ENCODE data around the gene NSL1.

The NSL1 gene

GRCh38 chr1:212684076-212684475, 107.5 kb downstream of the NSL1 start:
- Histone ChIP-seq H3K4me3 (ENCODE audit: low read depth, low read length) (no peak overlapping the region), H3K4me1 (ENCODE audit: control insufficient read depth, insufficient read depth, low read length) (peaks cover 14% of the 10 kb centered on the region; the same call in 1 of the 2 replicates), H3K27ac (ENCODE audit: low read depth, low read length) (no peak overlapping the region), H3K36me3 (ENCODE audit: control insufficient read depth, insufficient read depth, low read length) (no peaks in the 10 kb centered on the region), H3K9me3 (ENCODE audit: control insufficient read depth, insufficient read depth, low read depth, low read length) (no peaks in the 10 kb centered on the region), H3K9ac (ENCODE audit: low read length) (no peak overlapping the region), H3K27me3 (ENCODE audit: control insufficient read depth, insufficient read depth, low read length) (no peaks in the 10 kb centered on the region)

GRCh38 chr1:212683357-212683722, 108.2 kb downstream of the NSL1 start:
- Histone ChIP-seq H3K27me3 (ENCODE audit: control insufficient read depth, insufficient read depth, low read length) (no peaks in the 10 kb centered on the region; the same call in 1 of the 2 replicates), H3K9ac (ENCODE audit: low read length) (no peak overlapping the region), H3K4me3 (ENCODE audit: low read depth, low read length) (no peak overlapping the region)

DNA sequence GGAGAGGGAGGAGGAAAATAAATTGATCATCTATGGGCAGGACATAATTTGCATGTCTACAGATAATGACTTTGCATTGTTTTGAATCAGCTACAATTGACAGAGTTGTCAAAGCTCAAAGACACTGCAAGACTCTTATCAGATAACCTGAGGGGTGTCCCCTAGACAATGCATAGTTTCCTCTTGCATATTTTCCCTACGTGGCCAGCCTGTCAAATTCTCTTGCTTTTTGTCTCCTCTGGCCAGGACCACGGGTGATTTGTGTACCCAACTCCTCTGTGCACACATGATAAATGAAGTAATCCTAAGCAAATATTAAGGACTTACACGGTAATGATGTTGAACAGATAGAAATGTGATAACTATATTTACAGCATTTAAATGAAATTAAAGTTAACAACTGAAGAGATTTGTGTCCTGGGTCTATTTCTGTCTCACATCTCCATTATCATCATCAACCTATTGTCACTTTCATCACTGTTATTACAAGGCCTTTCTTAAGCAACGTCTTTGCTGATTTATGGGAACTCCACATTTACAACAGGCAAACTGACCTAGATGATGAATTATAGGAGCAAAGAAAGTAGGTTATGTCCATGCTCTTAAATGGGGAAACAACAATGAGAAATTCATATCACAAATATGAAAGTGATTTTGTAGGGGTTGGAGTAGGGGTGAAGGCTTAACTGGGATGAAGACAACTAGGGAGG, 110.7 kb downstream of the NSL1 start:
- Histone ChIP-seq H3K4me3 (ENCODE audit: low read depth, low read length) (no peak overlapping the region), H3K9me3 (ENCODE audit: control insufficient read depth, insufficient read depth, low read depth, low read length) (no peaks in the 10 kb centered on the region), H3K27ac (ENCODE audit: low read depth, low read length) (no peak overlapping the region), H3K9ac (ENCODE audit: low read length) (no peak overlapping the region), H3K36me3 (ENCODE audit: control insufficient read depth, insufficient read depth, low read length) (no peaks in the 10 kb centered on the region), H3K27me3 (ENCODE audit: control insufficient read depth, insufficient read depth, low read length) (no peaks in the 10 kb centered on the region; the same call in 1 of the 2 replicates), H3K4me1 (ENCODE audit: control insufficient read depth, insufficient read depth, low read length) (peaks cover 14% of the 10 kb centered on the region; the same call in 1 of the 2 replicates)

More at GRCh38 chr1:212683357-212683722, 108.2 kb downstream of the NSL1 start:
- no peaks in the 10 kb centered on the region for H3K36me3 ChIP-seq (ENCODE audit: control insufficient read depth, insufficient read depth, low read length)
- H3K9me3 ChIP-seq (ENCODE audit: control insufficient read depth, insufficient read depth, low read depth, low read length) = no peaks in the 10 kb centered on the region
- H3K4me1 ChIP-seq (ENCODE audit: control insufficient read depth, insufficient read depth, low read length) = peaks cover 14% of the 10 kb centered on the region; the same call in 1 of the 2 replicates
- H3K27ac ChIP-seq (ENCODE audit: low read depth, low read length) = no peak overlapping the region

DNA sequence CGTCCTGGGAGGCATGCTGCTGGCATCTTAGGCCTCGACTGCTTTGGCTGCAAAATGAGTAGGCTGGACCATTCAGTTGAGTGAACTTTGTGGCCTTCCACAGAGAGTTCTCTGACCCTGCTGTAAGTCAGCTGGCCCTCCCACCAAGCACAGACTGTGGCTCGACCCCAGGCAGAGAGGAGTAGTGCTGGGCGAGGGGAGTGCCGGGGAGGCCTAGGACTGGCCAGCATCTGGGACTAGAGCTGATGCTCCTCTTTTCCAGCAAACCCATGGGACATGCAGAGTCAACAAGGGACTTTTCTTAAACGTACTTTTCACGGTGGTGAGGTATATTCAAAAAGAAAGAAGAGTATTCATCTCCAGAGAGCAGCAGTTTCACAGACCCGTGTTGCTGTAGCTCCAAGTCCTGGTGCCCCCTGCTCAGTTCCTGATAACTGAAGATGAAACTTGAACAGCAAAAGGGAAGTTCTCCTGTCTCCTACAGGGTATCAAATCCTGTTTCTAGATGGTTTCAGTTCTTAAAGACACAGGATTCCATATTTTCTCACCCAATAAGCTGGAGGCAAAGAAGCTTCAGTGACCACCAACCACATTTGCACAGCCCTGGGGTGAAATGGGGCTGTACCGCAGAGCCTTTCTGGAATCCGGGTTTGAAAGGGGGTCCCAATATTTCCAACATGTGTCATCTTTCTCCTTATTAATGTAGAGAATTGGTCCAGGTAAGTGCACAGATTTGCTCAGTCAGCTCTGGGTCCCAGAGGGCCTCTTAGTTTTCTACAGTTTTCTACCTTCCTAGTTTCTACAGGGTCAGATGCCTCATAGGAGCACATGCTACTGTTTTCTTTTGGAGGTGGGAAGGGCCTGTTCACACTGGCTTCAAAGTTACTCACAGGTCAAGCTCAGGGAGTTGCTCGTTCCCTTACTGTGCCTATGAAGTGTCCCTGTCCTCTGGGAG, 112.8 kb downstream of the NSL1 start:
- no peaks in the 10 kb centered on the region; the same call in 1 of the 2 replicates for H3K27me3 ChIP-seq (ENCODE audit: control insufficient read depth, insufficient read depth, low read length)
- H3K4me1 ChIP-seq (ENCODE audit: control insufficient read depth, insufficient read depth, low read length) = peaks cover 14% of the 10 kb centered on the region; the same call in 1 of the 2 replicates
- H3K9ac ChIP-seq (ENCODE audit: low read length) = no peak overlapping the region
- H3K36me3 ChIP-seq (ENCODE audit: control insufficient read depth, insufficient read depth, low read length) = no peaks in the 10 kb centered on the region
- no peaks in the 10 kb centered on the region for H3K9me3 ChIP-seq (ENCODE audit: control insufficient read depth, insufficient read depth, low read depth, low read length)
- H3K27ac ChIP-seq (ENCODE audit: low read depth, low read length) = no peak overlapping the region
- no peak overlapping the region for H3K4me3 ChIP-seq (ENCODE audit: low read depth, low read length)

DNA sequence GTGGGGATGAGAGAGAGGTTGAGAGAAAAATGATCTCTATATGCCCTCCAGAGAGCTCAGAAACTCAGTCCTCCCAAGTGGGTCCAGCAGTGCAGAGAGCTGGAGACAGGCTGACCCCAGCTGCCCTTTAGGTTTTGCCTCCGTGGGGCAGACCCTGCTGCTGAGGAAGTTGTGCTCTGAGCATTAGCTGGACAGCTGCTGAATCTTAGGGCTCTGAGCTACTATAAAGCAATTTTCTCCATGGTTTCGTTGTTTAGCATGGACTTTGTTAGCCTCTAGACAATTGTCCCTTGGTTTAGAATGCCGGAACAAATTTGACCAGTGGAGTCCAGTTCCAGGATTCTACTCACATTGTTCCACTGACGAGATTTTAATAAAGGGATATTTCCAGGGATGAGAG, 114.0 kb downstream of the NSL1 start:
- Histone ChIP-seq H3K4me3 (ENCODE audit: low read depth, low read length) (no peak overlapping the region), H3K9me3 (ENCODE audit: control insufficient read depth, insufficient read depth, low read depth, low read length) (no peaks in the 10 kb centered on the region), H3K27me3 (ENCODE audit: control insufficient read depth, insufficient read depth, low read length) (no peaks in the 10 kb centered on the region; the same call in 1 of the 2 replicates), H3K4me1 (ENCODE audit: control insufficient read depth, insufficient read depth, low read length) (peaks cover 8% of the 10 kb centered on the region; the same call in 1 of the 2 replicates), H3K9ac (ENCODE audit: low read length) (no peak overlapping the region), H3K36me3 (ENCODE audit: control insufficient read depth, insufficient read depth, low read length) (no peaks in the 10 kb centered on the region), H3K27ac (ENCODE audit: low read depth, low read length) (no peak overlapping the region)

- no peak overlapping the region for H3K27ac ChIP-seq (ENCODE audit: low read depth, low read length)
- no peaks in the 10 kb centered on the region for H3K9me3 ChIP-seq (ENCODE audit: control insufficient read depth, insufficient read depth, low read depth, low read length)
- H3K9ac ChIP-seq (ENCODE audit: low read length) = no peak overlapping the region
- no peaks in the 10 kb centered on the region for H3K36me3 ChIP-seq (ENCODE audit: control insufficient read depth, insufficient read depth, low read length)
- H3K4me1 ChIP-seq (ENCODE audit: control insufficient read depth, insufficient read depth, low read length) = peaks cover 8% of the 10 kb centered on the region; the same call in 1 of the 2 replicates
- H3K27me3 ChIP-seq (ENCODE audit: control insufficient read depth, insufficient read depth, low read length) = no peaks in the 10 kb centered on the region; the same call in 1 of the 2 replicates
- no peak overlapping the region for H3K4me3 ChIP-seq (ENCODE audit: low read depth, low read length)
Observed at GRCh38 chr1:212677136-212677535, 114.4 kb downstream of the NSL1 start.
